HepG2 (cell line): ENCODE results near the gene NINJ2. TPM values are rescaled to one million over a fixed set of nuclear protein-coding genes. Genes with fewer than 3 reads are reported as not detected.

Source experiments
- ATF2 ChIP-seq: sonication (generic); formaldehyde crosslinking; IDR thresholded peaks from 2 replicates; pipeline ENCODE4 v1.4.0; 2020; ENCODE audit warnings: missing genetic modification reagents
- BCL6 ChIP-seq: IDR thresholded peaks from 2 replicates; pipeline ENCODE4 v1.6.1; 2016; ENCODE audit warnings: missing genetic modification reagents, missing compliant biosample characterization
- BRD4 ChIP-seq: sonication (generic); formaldehyde crosslinking; IDR thresholded peaks from 2 replicates; pipeline ENCODE4 v1.4.0; 2020; ENCODE audit warnings: missing genetic modification reagents
- CC2D1A ChIP-seq: sonication (generic); formaldehyde crosslinking; IDR thresholded peaks from 2 replicates; pipeline ENCODE4 v1.8.1; 2023; ENCODE audit warnings: mild to moderate bottlenecking, missing genetic modification reagents
- CEBPG ChIP-seq: IDR thresholded peaks from 2 replicates; pipeline ENCODE4 v1.6.1; 2016
- FOXJ3 ChIP-seq: sonication (generic); formaldehyde crosslinking; IDR thresholded peaks from 2 replicates; pipeline ENCODE4 v1.4.0; 2020; ENCODE audit warnings: missing genetic modification reagents, mild to moderate bottlenecking, borderline replicate concordance
- HMG20A ChIP-seq: IDR thresholded peaks from 2 replicates; pipeline ENCODE4 v1.6.1; 2016; ENCODE audit warnings: borderline replicate concordance
- PHF8 ChIP-seq: sonication (generic); formaldehyde crosslinking; IDR thresholded peaks from 2 replicates; pipeline ENCODE4 v1.5.0; 2020; ENCODE audit warnings: missing genetic modification reagents
- YY1 ChIP-seq: IDR thresholded peaks from 2 replicates; pipeline ENCODE4 v1.6.1; 2011; ENCODE audit warnings: low read length, low read depth, moderate library complexity, mild to moderate bottlenecking; ENCODE audit not compliant: insufficient read depth, insufficient replicate concordance
- ZFY ChIP-seq: sonication (generic); formaldehyde crosslinking; IDR thresholded peaks from 2 replicates; pipeline ENCODE4 v1.4.0; 2020; ENCODE audit warnings: missing genetic modification reagents
- ZHX1 ChIP-seq: sonication (generic); formaldehyde crosslinking; IDR thresholded peaks from 2 replicates; pipeline ENCODE4 v1.8.1; 2022; ENCODE audit warnings: low read depth, mild to moderate bottlenecking, missing genetic modification reagents
- ZKSCAN1 ChIP-seq: fragments of 150-350 bp; IDR thresholded peaks from 2 replicates; pipeline ENCODE4 v1.6.1; 2014; ENCODE audit warnings: low read length
- ZNF251 ChIP-seq: sonication (generic); formaldehyde crosslinking; IDR thresholded peaks from 2 replicates; pipeline ENCODE4 v1.9.0; 2021; ENCODE audit warnings: mild to moderate bottlenecking, missing genetic modification reagents
- ZNF275 ChIP-seq: sonication (generic); formaldehyde crosslinking; IDR thresholded peaks from 2 replicates; pipeline ENCODE4 v1.8.0; 2022; ENCODE audit warnings: missing genetic modification reagents, mild to moderate bottlenecking, inconsistent platforms, borderline replicate concordance
- ZNF597 ChIP-seq: sonication (generic); formaldehyde crosslinking; IDR thresholded peaks from 2 replicates; pipeline ENCODE4 v1.5.0; 2020; ENCODE audit warnings: missing genetic modification reagents
- ZNF761 ChIP-seq: sonication (generic); formaldehyde crosslinking; conservative IDR thresholded peaks from 2 replicates; pipeline ENCODE4 v1.4.0; 2020; ENCODE audit warnings: mild to moderate bottlenecking, missing genetic modification reagents
- ZNF790 ChIP-seq: sonication (generic); formaldehyde crosslinking; IDR thresholded peaks from 2 replicates; pipeline ENCODE4 v1.8.0; 2022; ENCODE audit warnings: missing genetic modification reagents, mild to moderate bottlenecking, borderline replicate concordance
- ZUFSP ChIP-seq: sonication (generic); formaldehyde crosslinking; IDR thresholded peaks from 2 replicates; pipeline ENCODE4 v1.9.0; 2021; ENCODE audit warnings: missing genetic modification reagents, mild to moderate bottlenecking, borderline replicate concordance
- polyA plus RNA-seq, 8 experiments: library from polyadenylated mRNA; depleted of rRNA in 3 of 8; stranded (reverse) in 7 of 8; unstranded in 1 of 8; fragments of >200 nt; fragmentation: Illumina TruSeq in 4 of 8; extraction: Trizol in 4 of 8; gene quantifications; 2 replicates each; pipeline versions ENCODE4 v1.2.1 to v1.2.3, GENCODE V29; 2011 to 2016; ENCODE audit warnings: low read depth in 4 of 8, missing spikeins in 1 of 8, mixed read lengths in 1 of 8; ENCODE audit not compliant: insufficient read depth in 1 of 8
- total RNA-seq, 5 experiments: library from RNA; depleted of rRNA; stranded (reverse); fragments of >200 nt; fragmentation: Illumina TruSeq; extraction: Trizol; gene quantifications; 2 replicates each; pipeline ENCODE4 v1.2.3, GENCODE V29; 2016; ENCODE audit warnings: low read depth in 1 of 5

The NINJ2 gene
- total and polyA plus RNA-seq, 2 of the 13 experiments (the other 11 are each of a cell fraction or from before 2014, with no cell fraction given): 0.62 to 3.8 TPM

- no peak for TF ChIP-seq ZUFSP (CRISPR knock-in tag)
- TF ChIP-seq ZNF790 (CRISPR knock-in tag): no peak; the same call in 1 of the 2 replicates
- TF ChIP-seq ZNF251 (CRISPR knock-in tag): peak; percentile 65; the same call in 1 of the 2 replicates
- peak; percentile 95; the same call in 1 of the 2 replicates for TF ChIP-seq BRD4
- TF ChIP-seq CEBPG: peak; percentile 61
- peak; percentile 50; the same call in 1 of the 2 replicates for TF ChIP-seq ZKSCAN1
- peak; percentile 59; the same call in 1 of the 2 replicates for TF ChIP-seq HMG20A (CRISPR knock-in tag)
- no peak for TF ChIP-seq ZNF275 (CRISPR knock-in tag)
- peak; percentile 98 for TF ChIP-seq ZFY (CRISPR knock-in tag)
- no peak; the same call in 1 of the 2 replicates for TF ChIP-seq FOXJ3 (CRISPR knock-in tag)
- no peak; the same call in 1 of the 2 replicates for TF ChIP-seq ZHX1 (CRISPR knock-in tag)
- no peak for TF ChIP-seq CC2D1A
- no peak for TF ChIP-seq ZNF597 (CRISPR knock-in tag)
- peak; percentile 72 for TF ChIP-seq YY1
- TF ChIP-seq ZNF761 (CRISPR knock-in tag): peak; percentile 84; the same call in 1 of the 2 replicates
- peak; percentile 90 for TF ChIP-seq ATF2 (CRISPR knock-in tag)
- TF ChIP-seq BCL6: peak; percentile 70; the same call in 1 of the 2 replicates
- TF ChIP-seq PHF8: peak; percentile 69
Observed at GRCh38 chr12:575948-576614, 87.2 kb downstream of the NINJ2 start (continued).
